Bone marrow (tissue), 2 donors: Measurements from ENCODE around the gene ARG2.

Source experiments
- DNase-seq, 2 donors: peaks; one replicate each; lab custom pipeline; 2025; lab: John Stamatoyannopoulos, UW

ARG2 gene

DNA sequence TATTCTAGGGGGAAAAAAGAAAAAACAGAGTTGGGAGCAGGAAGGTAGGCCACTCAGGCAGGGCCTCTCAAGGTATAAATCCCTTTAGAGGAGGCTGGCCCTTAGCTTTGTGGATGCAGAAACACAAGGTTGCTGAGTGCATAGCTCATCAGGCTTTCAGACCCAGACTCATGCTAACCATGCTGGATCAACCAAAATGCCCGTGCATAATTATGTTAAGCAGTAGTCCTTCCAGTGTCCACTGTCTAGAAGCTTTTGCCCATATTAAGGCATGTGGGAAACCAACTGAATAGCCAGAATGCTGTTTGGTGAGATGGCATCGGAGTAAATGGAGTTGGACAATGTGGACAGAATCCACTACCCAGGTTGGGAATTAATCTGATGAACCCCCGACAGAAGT, 18.9 kb downstream of the ARG2 start:
- no peak for DNase-seq

GRCh38 chr14:67641480-67641879, 21.8 kb downstream of the ARG2 start:
- no peak for DNase-seq

DNA sequence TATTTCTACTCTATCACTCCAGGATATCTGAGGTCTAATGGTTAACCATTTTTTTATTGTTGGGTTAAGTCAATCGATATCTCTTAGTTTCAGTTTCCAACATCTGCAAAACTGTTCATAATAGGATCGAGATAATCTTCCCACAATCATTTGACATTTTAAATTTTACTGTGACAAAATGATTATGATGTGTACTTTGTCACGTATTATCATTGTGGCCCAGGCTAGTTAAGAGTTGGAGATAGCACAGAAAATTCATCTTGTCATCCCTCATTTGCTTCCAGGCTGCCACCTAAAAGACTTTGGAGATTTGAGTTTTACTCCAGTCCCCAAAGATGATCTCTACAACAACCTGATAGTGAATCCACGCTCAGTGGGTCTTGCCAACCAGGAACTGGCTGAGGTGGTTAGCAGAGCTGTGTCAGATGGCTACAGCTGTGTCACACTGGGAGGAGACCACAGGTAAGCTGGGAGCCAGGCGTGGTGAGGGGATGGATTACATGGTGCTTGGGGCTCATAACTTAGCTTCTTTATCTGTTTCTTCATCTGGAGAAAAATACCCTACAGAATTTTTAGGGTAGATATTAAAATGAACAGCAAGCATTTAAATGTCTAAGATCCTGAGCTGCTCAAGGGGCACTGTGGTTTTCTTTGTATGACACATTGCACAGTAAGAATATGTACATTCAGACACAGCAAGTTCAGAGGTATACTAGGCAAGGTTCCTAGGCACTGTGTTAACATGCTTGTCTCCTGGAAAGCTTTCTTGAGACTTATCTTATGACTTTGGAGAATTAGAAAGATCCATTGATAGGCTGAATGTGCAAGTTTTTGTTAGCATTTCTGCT, 22.4 kb downstream of the ARG2 start:
- DNase-seq, result no peak

- no peak for DNase-seq
Observed at GRCh38 chr14:67643713-67644112, 24.0 kb downstream of the ARG2 start.

GRCh38 chr14:67644428-67644827, 24.7 kb downstream of the ARG2 start:
- no peak for DNase-seq

GRCh38 chr14:67645414-67645813, 25.7 kb downstream of the ARG2 start:
- no peak for DNase-seq

DNA sequence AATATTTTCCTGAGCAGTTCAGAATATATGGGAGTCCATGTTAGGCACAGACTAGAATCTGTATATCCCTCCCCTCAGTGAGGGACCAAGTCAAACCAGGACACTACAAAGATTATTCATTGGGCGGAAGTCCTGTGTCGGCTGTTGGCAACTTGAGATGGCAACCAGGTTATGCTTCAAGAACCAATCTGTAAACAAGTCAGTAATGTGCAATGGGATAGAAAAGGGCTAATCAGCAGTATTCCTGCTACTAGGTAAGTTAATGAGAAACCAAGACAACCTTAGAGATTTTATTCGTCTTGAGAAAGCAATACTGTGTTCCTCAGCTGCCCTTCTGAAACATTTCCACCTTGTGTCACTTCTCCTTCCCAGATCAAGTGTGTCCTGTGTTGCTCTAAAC, 26.4 kb downstream of the ARG2 start:
- DNase-seq, result no peak

- no peak for DNase-seq
Observed at GRCh38 chr14:67650151-67650550, 30.4 kb downstream of the ARG2 start.

GRCh38 chr14:67650694-67651093, 31.0 kb downstream of the ARG2 start:
- DNase-seq, result no peak

DNA sequence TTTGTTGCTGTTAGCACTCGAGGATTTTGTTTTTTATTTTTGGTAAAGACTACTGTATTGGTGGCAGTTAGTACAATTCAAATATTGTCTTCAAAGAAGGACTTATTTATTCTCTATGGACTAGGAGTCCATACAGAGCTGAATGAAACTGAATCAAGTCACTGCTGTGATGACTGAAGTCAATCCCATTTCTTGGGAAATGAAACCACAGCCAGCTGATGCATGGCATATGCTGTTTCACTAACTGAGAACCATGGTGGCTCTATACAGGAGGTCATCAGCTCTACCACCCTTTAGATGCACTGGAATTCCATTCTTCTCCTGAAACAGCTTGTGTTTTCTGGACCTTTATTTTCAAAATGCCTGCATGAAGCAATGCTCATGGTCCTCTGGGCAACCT, 32.5 kb downstream of the ARG2 start:
- no peak for DNase-seq

DNA sequence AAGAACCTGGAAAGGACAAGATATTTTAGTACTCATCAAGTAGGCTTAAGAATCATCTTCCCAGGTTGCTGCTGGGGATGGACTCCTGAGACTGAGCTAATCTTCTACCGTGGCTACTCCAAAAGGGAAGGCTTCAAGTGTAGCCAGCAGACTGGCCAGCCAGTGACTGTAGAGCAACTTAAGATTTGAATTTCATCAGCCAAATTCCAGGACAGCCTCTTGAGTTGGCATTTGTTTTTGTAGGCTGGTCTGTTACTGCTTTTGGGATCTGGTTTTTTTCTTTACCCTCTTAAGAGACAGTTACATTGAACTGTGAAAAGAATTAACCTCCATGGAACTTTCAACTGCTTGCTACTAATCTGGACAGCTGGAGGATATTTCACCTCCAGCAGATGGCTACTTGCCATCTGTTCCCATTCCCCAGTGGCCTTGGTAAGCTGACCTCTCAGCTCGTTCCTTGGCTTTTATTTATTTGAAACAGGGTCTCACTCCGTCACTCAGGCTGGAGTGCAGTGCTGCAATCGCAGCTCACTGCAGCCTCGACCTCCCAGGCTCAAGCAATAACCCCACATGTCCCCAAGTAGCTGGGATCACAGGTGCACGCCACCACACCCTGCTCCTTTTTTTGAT, 34.0 kb downstream of the ARG2 start:
- no peak for DNase-seq

DNA sequence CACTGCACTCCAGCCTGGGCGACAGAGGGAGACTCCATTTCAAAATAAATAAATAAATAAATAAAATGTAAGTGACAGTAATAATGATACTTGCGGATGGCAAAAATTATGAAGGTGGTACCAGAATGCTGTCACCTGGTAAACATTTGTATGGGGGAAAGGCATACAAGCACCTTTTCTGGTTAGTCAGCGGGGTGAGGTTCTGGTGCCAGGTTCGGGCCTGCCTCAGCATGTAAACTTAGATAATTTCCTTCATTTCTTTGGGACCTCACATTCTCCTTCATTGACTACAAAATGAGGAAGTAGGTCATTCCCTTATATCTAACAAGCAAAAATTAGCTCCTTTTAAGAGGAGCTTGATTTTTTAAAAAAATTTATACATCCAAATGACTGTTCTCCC, 43.9 kb downstream of the ARG2 start:
- DNase-seq, result no peak

GRCh38 chr14:67665868-67666267, 46.1 kb downstream of the ARG2 start:
- no peak for DNase-seq

GRCh38 chr14:67666750-67667449, 47.2 kb downstream of the ARG2 start:
- peak in 1 of 2 donors; percentile 31 for DNase-seq

DNA sequence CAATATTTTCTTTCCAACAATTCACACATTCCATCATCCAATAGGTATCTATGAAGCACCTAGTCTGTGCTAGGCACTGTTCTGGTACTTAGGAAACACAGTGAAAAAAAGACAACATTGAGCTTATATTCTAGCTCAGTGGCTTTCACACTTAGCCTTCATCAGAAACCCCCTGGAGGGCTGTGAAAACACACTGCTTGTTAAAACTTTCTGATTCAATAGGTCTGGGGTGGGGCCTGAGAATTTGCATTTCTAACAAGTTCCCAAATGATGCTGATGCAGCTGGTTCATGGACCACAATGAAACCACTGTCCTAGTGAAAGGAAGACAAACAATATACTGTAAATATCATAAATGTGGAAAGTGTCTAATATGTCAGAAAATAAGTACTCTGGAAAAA, 48.8 kb downstream of the ARG2 start:
- DNase-seq, result no peak

- DNase-seq, result no peak
Observed at GRCh38 chr14:67673451-67673850, 53.7 kb downstream of the ARG2 start.

- DNase-seq, result peak; percentile 9 to 44
Observed at GRCh38 chr14:67674139-67674479, 54.4 kb downstream of the ARG2 start.

DNA sequence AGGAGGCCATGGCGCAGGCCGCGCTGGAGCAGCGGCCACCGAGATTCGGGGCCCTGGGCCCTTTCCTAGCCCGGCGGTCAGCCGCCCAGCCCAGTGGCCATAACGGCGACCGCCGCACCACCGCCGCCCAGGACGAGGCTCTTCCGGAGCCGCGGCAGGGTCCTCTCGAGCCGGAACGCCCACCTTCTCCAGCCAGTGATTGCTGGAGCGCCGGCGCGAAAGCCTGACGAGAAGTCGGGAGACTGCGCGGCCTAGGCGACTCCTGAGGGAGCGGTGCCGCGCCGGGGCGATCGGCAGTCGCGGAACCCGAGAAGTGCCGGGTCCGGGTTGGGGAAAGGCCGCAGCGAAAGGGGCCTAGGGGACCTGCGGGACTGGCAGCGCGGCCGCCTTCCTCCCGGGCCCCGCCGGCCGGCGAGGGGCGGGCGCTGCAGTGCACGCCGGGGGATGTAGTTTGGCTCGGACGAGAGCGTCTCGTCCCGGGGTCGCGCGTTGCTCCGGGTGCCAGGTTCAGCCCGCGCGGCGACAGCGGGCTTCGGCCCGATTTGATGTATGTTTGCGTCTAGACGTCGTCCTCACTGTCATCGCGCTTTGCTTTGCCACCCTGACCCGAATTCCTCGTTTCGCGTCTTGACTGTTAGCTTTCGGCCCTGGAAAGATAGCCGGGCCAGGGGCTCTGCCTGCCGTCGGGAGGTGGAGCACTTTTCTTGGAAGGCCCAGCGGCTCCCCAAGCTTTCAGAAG, 54.9 kb downstream of the ARG2 start, which contains the start of gene VTI1B:
Gene VTI1B (minus strand): TSS at position 153 of the 739 bp plus-strand sequence. CDS start 143 bp downstream, at position 10.
- DNase-seq, result peak; percentile 54 to 78

DNA sequence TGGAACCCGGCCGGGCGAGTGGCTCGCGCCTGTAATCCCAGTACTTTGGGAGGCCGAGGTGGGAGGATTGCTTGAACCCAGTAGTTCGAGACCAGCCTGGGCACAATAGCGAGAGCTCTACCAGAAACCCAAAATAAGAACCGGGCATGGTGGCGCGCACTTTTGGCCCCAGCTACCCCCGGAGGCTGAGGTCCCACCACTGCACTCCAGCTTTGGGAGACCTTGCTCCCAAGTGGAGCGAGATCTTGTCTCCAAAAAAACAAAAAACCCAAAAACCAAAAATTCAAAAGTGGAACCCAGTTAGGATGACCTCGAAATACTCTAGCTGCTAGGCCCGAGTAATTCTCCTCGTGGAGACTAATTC, 55.5 kb downstream of the ARG2 start:
- DNase-seq, result no peak

GRCh38 chr14:67679006-67679405, 59.3 kb downstream of the ARG2 start:
- DNase-seq, result no peak

GRCh38 chr14:67680121-67680602, 60.4 kb downstream of the ARG2 start:
- peak in 1 of 2 donors; percentile 8 for DNase-seq

- DNase-seq, result peak in 1 of 2 donors; percentile 10
Observed at GRCh38 chr14:67680941-67681340, 61.2 kb downstream of the ARG2 start.
